OCI-LY7 (cell line): ENCODE measurements around the gene PYDC1. TPM values are rescaled to one million over a fixed set of nuclear protein-coding genes. Genes with fewer than 3 reads are reported as not detected.

Experiments
- BruUV-seq: library from RNA; stranded (reverse); fragments of 400-500 nt; replicated peaks from 2 replicates; lab custom pipeline; 2021; lab: Mats Ljungman, UMichigan
- CTCF ChIA-PET: fragments of 300-600 bp; sonication (Branson Sonifier 250); formaldehyde crosslinking; loops from one replicate; lab custom pipeline; 2022; ENCODE audit warnings: antibody characterized with exemption; ENCODE audit not compliant: unreplicated experiment; lab: Charles Lee
- POLR2A ChIA-PET: fragments of 300-600 bp; sonication (Branson Sonifier 250); formaldehyde crosslinking; loops from one replicate; lab custom pipeline; 2022; ENCODE audit warnings: antibody characterized with exemption; lab: Charles Lee
- DNase-seq: peaks from one replicate; pipeline ENCODE4 v3.0.0-alpha.2; 2015; ENCODE audit warnings: low spot score
- H2AFZ ChIP-seq: fragments of 200-600 bp; sonication (generic), shearing (Covaris generic); 2 replicates; pipeline ENCODE4 v1.6.1; 2014; ENCODE audit warnings: mild to moderate bottlenecking, antibody characterized with exemption, low read length, moderate library complexity
- H3K27ac ChIP-seq: fragments of 200-600 bp; sonication (generic); 2 replicates; pipeline ENCODE4 v1.5.1; 2014; ENCODE audit warnings: mixed run types, low read depth, mild to moderate bottlenecking, moderate library complexity, low read length, inconsistent platforms; ENCODE audit not compliant: poor library complexity, severe bottlenecking
- H3K36me3 ChIP-seq: fragments of 200-600 bp; sonication (generic); 2 replicates; pipeline ENCODE4 v1.6.1; 2014; ENCODE audit warnings: mild to moderate bottlenecking, antibody characterized with exemption, low read length, moderate library complexity, mixed read lengths; ENCODE audit not compliant: insufficient read depth
- H3K4me1 ChIP-seq: fragments of 200-600 bp; sonication (generic); 2 replicates; pipeline ENCODE4 v1.5.1; 2014; ENCODE audit warnings: mild to moderate bottlenecking, low read length; ENCODE audit not compliant: insufficient read depth, poor library complexity, severe bottlenecking
- H3K4me2 ChIP-seq: fragments of 200-600 bp; sonication (generic); 2 replicates; pipeline ENCODE4 v1.6.1; 2014; ENCODE audit warnings: mild to moderate bottlenecking, low read length
- H3K4me3 ChIP-seq: fragments of 200-600 bp; sonication (generic); 2 replicates; pipeline ENCODE4 v1.5.1; 2014; ENCODE audit warnings: mild to moderate bottlenecking, low read depth, low read length; ENCODE audit not compliant: poor library complexity, severe bottlenecking
- H3K79me2 ChIP-seq: fragments of 200-600 bp; sonication (generic); 2 replicates; pipeline ENCODE4 v1.6.1; 2016; ENCODE audit warnings: low read depth, mild to moderate bottlenecking, low read length, moderate library complexity, mixed read lengths; ENCODE audit not compliant: insufficient read depth
- H3K9me2 ChIP-seq: fragments of 200-600 bp; sonication (generic); 2 replicates; pipeline ENCODE4 v1.6.1; 2016; ENCODE audit warnings: mild to moderate bottlenecking, low read length, mixed read lengths; ENCODE audit not compliant: insufficient read depth
- H3K9me3 ChIP-seq: fragments of 200-600 bp; sonication (generic); 2 replicates; pipeline ENCODE4 v1.6.1; 2014; ENCODE audit warnings: mild to moderate bottlenecking, mixed run types, low read length, mixed read lengths
- H4K20me1 ChIP-seq: fragments of 200-600 bp; sonication (generic); 2 replicates; pipeline ENCODE4 v1.6.1; 2014; ENCODE audit warnings: mild to moderate bottlenecking, antibody characterized with exemption, low read length, moderate library complexity, mixed read lengths; ENCODE audit not compliant: insufficient read depth
- CTCF ChIP-seq: fragments of 200-600 bp; sonication (generic); conservative IDR thresholded peaks from 2 replicates; pipeline ENCODE4 v1.5.1; 2014; ENCODE audit warnings: mild to moderate bottlenecking, antibody characterized with exemption, low read length, moderate library complexity, mixed read lengths
- EZH2phosphoT487 ChIP-seq: fragments of 200-600 bp; sonication (generic); IDR thresholded peaks from 2 replicates; pipeline ENCODE4 v1.6.1; 2018; ENCODE audit warnings: low read depth, borderline replicate concordance, mild to moderate bottlenecking, mixed run types, antibody characterized with exemption, low read length, moderate library complexity, mixed read lengths
- intact Hi-C: fragments of 100-400 bp; cut with micrococcal nuclease; formaldehyde crosslinking; loops from one replicate; pipeline ENCODE4 v1.10.0; 2022; ENCODE audit not compliant: unreplicated experiment
- total RNA-seq, 2 experiments: library from RNA; depleted of rRNA in 1 of 2; stranded (reverse); fragments of >200 nt in 1 of 2; shearing (Covaris generic) in 1 of 2; gene quantifications; 2 replicates each; pipeline ENCODE4 v1.2.3, GENCODE V29; 2014 to 2022

The PYDC1 gene
- total RNA-seq, 2 experiments from 2014 or later, result not detected

- TF ChIP-seq CTCF (no peak), EZH2phosphoT487 (no peak)
- Histone ChIP-seq H2AFZ (no peak within 1 kb of the TSS), H3K4me2 (peak within 1 kb of the TSS; percentile 21; the same call in 1 of the 2 replicates), H3K36me3 (no peaks in the 10 kb centered on the region), H3K79me2 (no peaks in the 10 kb centered on the region), H3K4me3 (no peak within 1 kb of the TSS), H3K4me1 (peaks cover 9% of the 10 kb centered on the region), H4K20me1 (no peaks in the 10 kb centered on the region), H3K9me2 (no peaks in the 10 kb centered on the region), H3K27ac (no peak within 1 kb of the TSS), H3K9me3 (no peaks in the 10 kb centered on the region)
- intact Hi-C loops, result no loop called here
- ChIA-PET CTCF (interaction anchor here (1.0 kb wide), 1 partner anchor 12 kb away, joined by 3 read pairs; the partner anchor contains the start of gene PYCARD), POLR2A (interaction anchor here (0.6 to 1.3 kb wide), 4 partner anchors 8 to 680 kb away, joined by 3 to 4 read pairs (median 3); partner anchors contain the start of gene ZNF267)
- BruUV-seq, result no TSS peak
- DNase-seq, result no peak
Measured at GRCh38 chr16:31213877-31214707, 2.8 kb downstream of the PYDC1 start, which contains the start of gene TRIM72. TRIM72 (plus strand) TSS chr16:31214119; CDS start chr16:31214739, 620 bp downstream.

- Histone ChIP-seq H4K20me1 (no peaks in the 10 kb centered on the region), H3K4me3 (no peak overlapping the region), H3K27ac (no peak overlapping the region), H2AFZ (no peak overlapping the region), H3K4me2 (no peak overlapping the region), H3K36me3 (no peaks in the 10 kb centered on the region), H3K4me1 (peaks cover 9% of the 10 kb centered on the region), H3K79me2 (no peaks in the 10 kb centered on the region), H3K9me3 (no peaks in the 10 kb centered on the region), H3K9me2 (no peaks in the 10 kb centered on the region)
- intact Hi-C loops, result no loop called here
- no peak for TF ChIP-seq EZH2phosphoT487
- TF ChIP-seq CTCF, result no peak
- no TSS peak for BruUV-seq
- ChIA-PET CTCF (interaction anchor here (1.0 kb wide), 1 partner anchor 11 kb away, joined by 3 read pairs; the partner anchor contains the start of gene PYCARD), POLR2A (interaction anchor here (0.6 to 1.3 kb wide), 3 partner anchors 9 to 681 kb away, joined by 3 to 4 read pairs (median 3); no protein-coding TSS in a partner anchor)
- DNase-seq, result no peak
Measured at GRCh38 chr16:31213342-31213741, 3.6 kb downstream of the PYDC1 start.
